ENCODE measurements around the gene MCF2.

MCF2 gene

GRCh38 chrX:139560221-139560620, 147.7 kb downstream of the MCF2 start:
- no peak for DNase-seq (ENCODE audit: low spot score)
- in situ Hi-C loops (cut with MboI; ENCODE audit: low pct_unique_long_range_greater_than_20kb, low sequenced_read_pairs, unreplicated experiment): no loop called here
- no peak for TF ChIP-seq CTCF (IDR thresholded peaks at IDR 0.05; ENCODE audit: extremely low read depth, insufficient read depth, missing control alignments)

DNA sequence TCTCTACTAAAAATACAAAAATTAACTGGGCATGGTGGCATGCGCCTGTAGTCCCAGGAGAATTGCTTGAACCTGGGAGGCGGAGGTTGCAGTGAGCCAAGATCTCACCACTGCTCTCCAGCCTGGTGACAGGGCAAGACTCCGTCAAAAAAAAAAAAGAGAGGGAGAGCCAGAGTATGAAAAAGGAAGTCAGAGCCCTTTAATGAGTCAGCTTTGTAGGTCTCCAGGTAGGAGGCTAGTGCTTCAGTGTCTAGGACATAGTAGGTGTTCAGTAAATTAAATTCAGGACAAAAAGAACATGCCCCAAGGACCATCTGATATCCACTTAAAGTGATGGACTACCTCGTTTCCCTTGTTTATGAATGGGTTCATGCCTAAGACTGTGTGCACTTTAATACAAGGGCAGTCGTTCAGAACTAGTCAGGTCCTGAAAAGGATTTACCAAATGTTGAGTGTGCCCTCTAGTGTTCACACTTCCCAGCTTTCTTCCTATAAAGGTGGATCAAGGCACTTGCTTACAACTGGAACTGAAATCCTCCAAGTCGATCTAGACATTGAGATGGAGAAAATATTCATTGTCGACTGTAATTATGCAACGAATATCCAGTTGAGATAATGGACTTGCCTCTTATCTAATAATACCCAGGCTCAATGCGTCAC, 148.5 kb downstream of the MCF2 start:
- peak; percentile 64 for TF ChIP-seq CTCF (IDR thresholded peaks at IDR 0.05; ENCODE audit: extremely low read depth, insufficient read depth, missing control alignments)
- in situ Hi-C loops (cut with MboI; ENCODE audit: low pct_unique_long_range_greater_than_20kb, low sequenced_read_pairs, unreplicated experiment): no loop called here
- DNase-seq (ENCODE audit: low spot score): peak; percentile 30

DNA sequence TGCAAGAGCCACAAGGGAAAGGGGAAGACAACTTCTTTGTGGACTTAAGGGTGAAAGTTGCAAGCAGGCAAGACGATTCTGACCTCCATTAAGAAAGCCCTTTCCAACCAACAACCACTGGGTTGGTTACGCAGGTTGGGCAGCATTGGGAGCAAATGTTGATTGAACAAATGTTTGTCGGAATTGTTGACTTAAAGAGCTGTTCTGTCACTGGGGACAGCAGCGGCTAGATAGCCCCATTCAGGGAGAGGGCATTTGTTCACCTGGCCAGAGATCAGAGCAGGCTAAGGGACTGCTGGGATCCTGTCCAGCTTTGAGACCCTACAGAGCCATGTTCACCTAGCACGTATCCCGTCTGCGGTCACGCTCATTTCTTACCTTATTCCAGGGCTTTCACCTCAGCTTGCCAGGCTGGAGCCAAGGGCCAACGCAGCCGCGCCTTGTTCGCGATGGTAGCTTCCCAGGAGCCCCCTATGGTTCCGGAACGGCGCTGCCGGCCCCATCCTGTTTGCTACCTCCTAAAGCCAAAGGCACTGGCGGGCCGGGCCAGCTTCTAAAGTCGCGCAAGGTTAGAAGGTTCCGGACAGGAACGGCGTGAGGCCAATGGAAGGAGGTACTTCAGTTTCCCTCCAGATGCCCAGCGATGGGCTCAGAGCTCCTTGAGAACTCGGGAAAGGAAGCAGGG, 152.8 kb downstream of the MCF2 start:
- TF ChIP-seq CTCF (IDR thresholded peaks at IDR 0.05; ENCODE audit: extremely low read depth, insufficient read depth, missing control alignments): no peak
- in situ Hi-C loops (cut with MboI; ENCODE audit: low pct_unique_long_range_greater_than_20kb, low sequenced_read_pairs, unreplicated experiment): no loop called here
- no peak for DNase-seq (ENCODE audit: low spot score)

DNA sequence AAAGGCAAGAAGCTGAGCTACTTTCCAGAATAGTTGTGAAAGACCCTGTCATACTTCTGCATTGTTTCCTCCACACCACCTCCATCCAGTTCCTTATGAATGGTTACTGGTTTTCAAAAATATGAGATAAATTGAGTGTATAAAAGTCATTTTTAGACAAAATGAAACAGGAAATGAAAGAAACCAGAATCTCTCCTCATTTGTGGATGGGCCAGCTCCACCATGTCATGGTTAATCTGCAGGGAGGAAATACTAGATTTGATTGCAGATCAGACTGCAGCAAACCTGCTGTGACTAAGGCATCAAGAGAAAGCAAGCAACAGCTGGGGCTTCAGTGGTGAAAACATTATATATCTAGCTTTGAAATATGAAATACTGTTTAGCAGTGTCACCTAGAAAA, 153.6 kb downstream of the MCF2 start:
- in situ Hi-C loops (cut with MboI; ENCODE audit: low pct_unique_long_range_greater_than_20kb, low sequenced_read_pairs, unreplicated experiment): no loop called here
- no peak for DNase-seq (ENCODE audit: low spot score)
- TF ChIP-seq CTCF (IDR thresholded peaks at IDR 0.05; ENCODE audit: extremely low read depth, insufficient read depth, missing control alignments): no peak

DNA sequence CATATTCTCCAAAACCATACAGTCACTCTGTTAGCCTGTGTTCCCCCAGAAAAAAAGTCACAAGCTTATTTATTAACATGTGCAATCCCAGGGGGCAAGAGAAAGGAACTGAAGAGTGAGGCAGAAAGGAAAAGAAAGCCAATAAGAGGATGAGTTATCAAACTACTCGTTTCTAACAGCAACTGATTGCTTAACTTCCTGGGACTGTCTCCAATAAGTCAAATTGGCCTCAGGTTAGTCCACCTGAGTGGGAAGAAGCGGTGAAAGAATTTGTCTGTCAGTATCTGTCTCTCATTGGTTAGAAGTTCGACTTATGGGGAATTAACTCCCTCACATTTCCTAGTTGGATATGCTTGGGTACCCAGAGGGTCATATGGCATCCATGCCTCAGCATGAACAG, 163.4 kb downstream of the MCF2 start:
- DNase-seq (ENCODE audit: low spot score): no peak
- TF ChIP-seq CTCF (IDR thresholded peaks at IDR 0.05; ENCODE audit: extremely low read depth, insufficient read depth, missing control alignments): no peak
- in situ Hi-C loops (cut with MboI; ENCODE audit: low pct_unique_long_range_greater_than_20kb, low sequenced_read_pairs, unreplicated experiment): no loop called here

DNA sequence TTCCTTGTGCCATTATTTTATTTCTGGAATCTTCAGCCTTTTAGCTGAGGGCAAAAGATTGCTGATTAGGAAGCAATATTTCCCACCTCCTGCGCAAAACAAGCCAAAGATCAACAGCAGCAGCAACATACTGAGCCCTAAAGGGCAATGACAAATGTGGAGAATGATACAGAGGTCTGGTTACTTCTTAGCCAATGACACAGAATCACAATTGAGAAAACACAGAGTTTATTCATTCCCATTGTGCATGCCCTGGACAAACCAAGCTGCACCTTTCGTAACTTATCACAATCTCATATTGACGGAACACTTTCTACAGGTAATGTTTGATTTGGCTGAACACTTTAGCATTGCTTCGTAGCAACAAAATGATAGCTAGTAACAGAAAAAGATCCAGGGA, 164.0 kb downstream of the MCF2 start:
- DNase-seq (ENCODE audit: low spot score): no peak
- in situ Hi-C loops (cut with MboI; ENCODE audit: low pct_unique_long_range_greater_than_20kb, low sequenced_read_pairs, unreplicated experiment): no loop called here
- no peak for TF ChIP-seq CTCF (IDR thresholded peaks at IDR 0.05; ENCODE audit: extremely low read depth, insufficient read depth, missing control alignments)

All from GM13977 (cell line).